M059J (cell line): Measurements from ENCODE around the gene BCAT1. TPM values are rescaled to one million over a fixed set of nuclear protein-coding genes. Genes with fewer than 3 reads are reported as not detected.
A peak's percentile ranks its signal among the peaks of the same experiment; 100 is the strongest.
"Not testable (repeated sequence)": the region's sequence is repeated elsewhere in the genome, so short reads cannot be mapped to it uniquely, and the experiment has no call there.

Experiments used
- DNase-seq: peaks from one replicate; pipeline ENCODE4 v3.0.0-alpha.2; 2012; ENCODE audit warnings: low read depth
- total RNA-seq: library from RNA; depleted of rRNA; stranded (reverse); fragments of >200 nt; shearing (Covaris generic); gene quantifications from 2 replicates; pipeline ENCODE4 v1.2.3, GENCODE V29; 2014

BCAT1 gene
- total RNA-seq, 1 experiment from 2014 or later: 33.7 TPM

GRCh38 chr12:24853588-24853987, 95.3 kb downstream of the BCAT1 start:
- peak; percentile 66 for DNase-seq

- DNase-seq: no peak
Observed at GRCh38 chr12:24853094-24853493, 95.8 kb downstream of the BCAT1 start.

GRCh38 chr12:24852420-24852819, 96.5 kb downstream of the BCAT1 start:
- no peak for DNase-seq

GRCh38 chr12:24851883-24852282, 97.0 kb downstream of the BCAT1 start:
- not testable (repeated sequence) for DNase-seq

- DNase-seq: no peak
Observed at GRCh38 chr12:24851341-24851740, 97.6 kb downstream of the BCAT1 start.

GRCh38 chr12:24850496-24850895, 98.4 kb downstream of the BCAT1 start:
- DNase-seq: no peak

GRCh38 chr12:24848941-24849477, 99.9 kb downstream of the BCAT1 start:
- DNase-seq: no peak

GRCh38 chr12:24846689-24847088, 102.2 kb downstream of the BCAT1 start:
- DNase-seq: no peak

- DNase-seq: peak; percentile 36
Observed at GRCh38 chr12:24845615-24846014, 103.3 kb downstream of the BCAT1 start.

GRCh38 chr12:24840046-24840800, 108.7 kb downstream of the BCAT1 start:
- peak; percentile 54 for DNase-seq

- no peak for DNase-seq
Observed at GRCh38 chr12:24839268-24839791, 109.6 kb downstream of the BCAT1 start.

- DNase-seq: peak; percentile 30
Observed at GRCh38 chr12:24838531-24838950, 110.4 kb downstream of the BCAT1 start.

GRCh38 chr12:24835377-24835776, 113.5 kb downstream of the BCAT1 start:
- no peak for DNase-seq

- DNase-seq: no peak
Observed at GRCh38 chr12:24833513-24833912, 115.4 kb downstream of the BCAT1 start.

- DNase-seq: no peak
Observed at GRCh38 chr12:24823808-24824515, 124.9 kb downstream of the BCAT1 start.

- peak; percentile 84 for DNase-seq
Observed at GRCh38 chr12:24822121-24822899, 126.6 kb downstream of the BCAT1 start.

GRCh38 chr12:24821691-24822090, 127.2 kb downstream of the BCAT1 start:
- peak; percentile 87 for DNase-seq

- peak; percentile 77 for DNase-seq
Observed at GRCh38 chr12:24820872-24821271, 128.0 kb downstream of the BCAT1 start.

- DNase-seq: no peak
Observed at GRCh38 chr12:24818351-24818750, 130.6 kb downstream of the BCAT1 start.

GRCh38 chr12:24815114-24815423, 133.8 kb downstream of the BCAT1 start:
- no peak for DNase-seq

- DNase-seq: no peak
Observed at GRCh38 chr12:24814379-24815113, 134.4 kb downstream of the BCAT1 start.
